ENCODE measurements around the gene HSPA9.

The HSPA9 gene

DNA sequence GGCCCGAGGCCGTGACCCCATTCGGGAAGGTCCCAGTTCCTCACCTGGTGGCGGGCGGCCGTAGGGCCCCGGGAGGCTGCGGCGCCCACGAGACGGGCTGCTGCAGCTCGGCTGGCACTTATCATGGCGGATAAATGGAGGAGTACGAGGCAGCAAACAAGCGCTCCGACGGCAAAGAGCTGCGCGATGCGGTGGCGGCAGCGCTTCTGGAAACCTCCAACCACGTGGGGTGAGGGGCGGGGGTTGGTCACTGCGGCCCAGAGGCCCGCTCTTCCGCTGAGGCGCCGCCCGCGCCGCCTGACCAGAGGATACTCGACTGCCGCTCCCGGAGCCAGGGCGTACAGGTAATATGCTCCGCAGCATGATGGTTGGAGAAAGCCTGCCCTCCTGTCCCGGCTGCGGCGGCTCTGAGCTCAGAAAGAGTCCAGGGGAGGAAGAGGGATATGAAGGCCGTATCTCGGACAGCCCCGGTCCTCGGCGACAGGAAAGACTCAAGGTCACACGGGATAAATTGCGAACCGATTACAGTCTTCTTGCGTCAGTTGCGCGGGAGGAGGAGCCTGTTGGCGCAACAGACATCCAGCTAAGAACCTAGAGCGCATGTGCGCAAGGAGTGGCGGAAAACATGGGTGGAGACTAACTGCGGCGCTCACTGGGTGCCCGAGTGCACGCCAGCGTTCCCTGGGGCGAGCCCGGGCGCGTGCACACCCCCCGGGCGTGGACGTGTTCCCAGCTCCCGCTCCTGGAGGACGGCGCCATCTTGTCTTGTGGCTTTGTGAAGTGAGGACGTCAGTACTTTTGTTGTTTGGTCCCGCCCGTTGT lies at the start of gene HSPA9:
HSPA9 (minus strand) TSS at position 208 of the 822 bp plus-strand sequence; CDS start at position 125, 83 bp downstream.
- DNase-seq: peak; percentile 96

DNA sequence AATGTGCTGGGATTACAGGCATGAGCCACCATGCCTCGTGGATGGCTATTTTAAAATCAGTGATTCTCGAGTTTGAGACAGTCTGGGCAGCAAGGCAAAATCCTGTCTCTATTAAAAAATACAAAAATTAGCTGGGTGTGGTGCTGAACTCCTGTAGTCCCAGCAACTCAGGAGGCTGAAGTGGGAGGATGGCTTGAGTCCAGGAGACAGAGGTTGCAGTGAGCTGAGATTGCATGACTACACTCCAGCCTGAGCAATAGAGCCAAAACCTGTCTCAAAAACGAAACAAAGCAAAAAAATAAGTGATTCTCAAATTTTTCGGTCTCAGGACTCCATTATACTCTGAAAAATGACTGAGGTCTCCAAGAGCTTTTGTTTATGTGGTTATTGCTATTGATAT lies 47.9 kb upstream of the HSPA9 start:
- DNase-seq: no peak

DNA sequence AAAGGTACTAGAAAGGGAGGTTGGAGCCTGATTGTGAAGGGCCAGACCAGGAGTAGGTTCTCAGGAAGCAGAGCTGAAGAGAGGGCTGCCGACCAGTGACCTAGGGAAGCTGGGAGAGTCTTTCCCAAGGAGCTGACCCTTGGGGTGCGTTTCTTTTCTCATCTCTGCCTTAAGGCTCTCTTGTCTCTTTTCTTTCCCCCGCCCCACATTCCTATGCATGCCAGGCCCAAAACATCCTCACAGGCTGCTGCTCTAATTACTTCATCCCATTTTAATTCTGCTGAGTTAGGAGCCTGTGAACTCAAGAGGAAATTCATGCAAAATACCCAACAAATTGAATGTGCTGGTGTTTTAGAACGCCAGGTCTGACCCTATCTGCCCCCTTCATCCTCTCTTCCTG lies 46.9 kb upstream of the HSPA9 start:
- no peak for DNase-seq

DNA sequence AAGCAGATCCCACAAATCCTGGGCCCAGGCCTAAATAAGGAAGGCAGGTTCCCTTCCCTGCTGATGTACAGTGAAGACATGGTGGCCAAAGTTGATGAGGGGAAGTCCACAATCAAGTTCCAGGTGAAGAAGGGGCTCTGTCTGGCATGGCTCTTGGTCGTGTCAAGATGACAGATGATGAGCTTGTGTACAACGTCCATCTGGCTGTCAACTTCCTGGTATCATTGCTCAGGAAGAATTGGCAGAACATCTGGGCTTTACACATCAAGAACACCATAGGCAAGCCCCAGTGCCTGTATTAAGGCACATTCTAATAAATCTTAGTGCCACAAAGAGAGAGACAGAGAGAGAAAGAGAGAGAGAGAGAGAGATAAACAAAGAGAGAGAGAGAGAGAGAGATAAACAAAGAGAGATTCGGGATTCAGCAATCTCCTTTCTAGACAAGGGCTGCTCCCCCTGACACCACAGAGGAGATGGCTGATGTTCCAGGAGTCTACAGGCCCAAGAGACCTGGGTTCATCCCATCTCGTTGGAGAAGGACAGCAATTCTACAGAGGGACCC lies 45.5 kb upstream of the HSPA9 start:
- DNase-seq: no peak

DNA sequence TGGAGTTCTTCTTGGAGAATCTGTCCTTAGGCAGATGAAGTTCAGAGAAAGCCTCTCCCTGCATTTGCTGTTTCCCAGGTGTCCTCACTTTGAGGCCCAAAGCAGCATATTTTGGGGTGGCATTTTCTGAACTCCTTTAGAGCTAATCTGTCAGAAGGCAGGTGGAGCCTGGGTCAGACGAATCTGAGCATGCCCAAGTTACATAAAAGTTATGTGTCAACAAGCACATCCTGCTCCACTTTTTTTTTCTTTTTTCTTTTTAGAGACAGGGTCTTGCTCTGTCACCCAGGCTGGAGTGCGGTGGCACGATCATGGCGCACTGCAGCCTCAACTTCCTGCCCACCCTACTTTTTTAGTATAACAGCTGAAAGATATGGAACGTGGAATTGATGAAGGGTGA lies 41.3 kb upstream of the HSPA9 start:
- DNase-seq: no peak

DNA sequence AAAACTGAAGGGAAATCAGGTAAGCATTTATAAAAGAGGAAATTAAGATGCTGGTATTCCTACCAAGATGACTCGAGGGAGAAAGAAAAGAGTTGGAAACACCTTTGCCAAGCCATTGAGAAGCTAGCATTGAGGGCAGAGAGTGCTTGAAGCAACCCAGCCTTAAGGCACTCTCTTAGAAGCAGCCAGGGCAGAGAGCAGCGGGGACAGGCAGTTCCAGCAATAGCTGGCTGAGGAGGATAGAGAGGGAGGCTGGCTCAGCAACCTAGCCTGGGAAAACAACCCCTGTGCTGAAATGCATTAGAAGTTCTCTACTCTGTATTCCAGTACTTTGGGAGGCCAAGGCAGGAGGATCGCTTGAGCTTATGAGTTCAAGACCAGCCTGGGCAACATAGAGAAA lies 40.3 kb upstream of the HSPA9 start:
- DNase-seq: no peak

DNA sequence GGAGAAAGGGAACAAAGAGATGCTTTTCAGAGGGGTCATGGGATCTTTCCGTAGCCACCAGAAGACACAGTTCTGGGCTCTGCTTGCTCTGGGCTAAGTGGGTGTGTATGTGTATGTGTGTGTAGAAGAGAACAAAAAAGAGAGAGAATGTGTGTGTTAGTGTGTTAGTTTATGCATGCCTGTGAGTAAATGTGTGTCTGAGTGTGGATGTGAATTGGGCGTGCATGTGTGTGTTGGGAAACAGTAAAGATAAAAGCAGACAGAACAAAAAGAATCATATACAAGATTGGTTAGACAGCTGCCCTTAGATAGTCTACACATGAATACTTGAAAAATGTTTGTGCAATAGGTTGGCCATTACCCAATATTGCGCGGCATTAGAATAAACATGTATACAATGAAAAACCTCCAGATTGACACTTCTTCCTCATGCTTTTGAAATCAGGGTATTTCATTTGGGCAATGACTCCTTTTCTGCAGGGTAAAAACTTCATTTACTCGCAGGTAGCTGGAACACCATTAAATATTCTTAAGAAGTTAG lies 36.5 kb upstream of the HSPA9 start:
- no peak for DNase-seq

DNA sequence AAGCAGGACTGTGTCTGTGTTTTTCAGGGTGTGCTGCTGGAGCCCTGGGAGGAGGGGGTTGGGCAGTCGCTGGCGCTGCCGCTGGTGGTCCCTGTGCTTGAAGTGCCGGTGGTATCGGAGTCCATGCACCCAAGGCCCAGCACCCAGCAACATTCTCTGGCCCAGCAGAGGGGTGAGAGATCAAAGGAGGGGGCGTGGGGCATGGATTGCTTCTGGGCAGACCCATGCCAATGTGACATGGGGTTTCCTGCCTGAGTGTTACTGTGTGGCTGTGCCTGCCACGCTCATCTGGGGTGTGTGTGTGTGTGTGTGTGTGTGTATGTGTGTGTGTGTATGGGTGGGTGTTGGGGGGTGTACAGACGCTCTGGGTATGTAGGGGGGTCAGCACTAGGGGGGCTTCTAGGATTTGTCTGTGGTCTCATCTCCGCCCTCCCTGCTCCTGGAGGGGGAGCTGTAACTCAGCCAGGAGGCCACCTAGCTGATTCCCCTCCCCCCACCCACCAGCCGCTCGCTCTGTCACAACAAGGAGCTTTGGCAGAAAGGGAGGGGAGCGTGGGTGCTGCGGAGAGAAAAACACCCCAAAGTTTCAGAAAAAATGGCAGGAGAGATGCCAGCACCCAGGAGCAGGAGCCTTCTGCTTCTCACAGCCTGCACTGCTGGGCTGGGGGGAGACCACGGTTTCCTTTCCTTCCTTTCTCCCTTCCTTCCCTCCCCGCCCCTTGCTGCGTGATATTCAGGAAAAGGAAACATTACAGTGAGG lies 35.9 kb upstream of the HSPA9 start:
- no peak for DNase-seq

DNA sequence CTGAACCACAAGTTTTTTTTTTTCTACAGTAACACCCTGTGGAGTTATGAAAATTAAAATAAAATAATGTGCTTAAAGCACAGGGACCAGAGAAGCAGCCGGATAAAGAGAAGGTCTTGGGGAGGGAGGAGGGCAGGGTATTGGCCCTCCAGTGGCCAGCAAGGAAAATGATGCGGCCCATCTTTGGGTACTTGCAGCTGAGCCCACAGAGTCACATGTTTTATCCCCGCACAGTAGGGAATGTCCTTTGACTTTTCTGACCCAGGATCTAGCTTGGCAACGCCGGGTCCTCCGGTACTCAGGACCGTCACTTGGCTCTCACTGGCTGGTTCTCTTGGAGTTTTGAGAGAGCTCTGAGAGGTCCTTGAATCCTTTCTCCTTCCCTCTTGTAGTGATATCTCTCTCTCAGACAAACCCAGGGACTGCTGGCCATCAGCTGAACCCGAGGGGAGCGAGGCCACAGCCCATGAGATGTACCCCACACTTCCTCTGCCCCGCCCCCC lies 35.3 kb upstream of the HSPA9 start:
- DNase-seq: peak; percentile 29

DNA sequence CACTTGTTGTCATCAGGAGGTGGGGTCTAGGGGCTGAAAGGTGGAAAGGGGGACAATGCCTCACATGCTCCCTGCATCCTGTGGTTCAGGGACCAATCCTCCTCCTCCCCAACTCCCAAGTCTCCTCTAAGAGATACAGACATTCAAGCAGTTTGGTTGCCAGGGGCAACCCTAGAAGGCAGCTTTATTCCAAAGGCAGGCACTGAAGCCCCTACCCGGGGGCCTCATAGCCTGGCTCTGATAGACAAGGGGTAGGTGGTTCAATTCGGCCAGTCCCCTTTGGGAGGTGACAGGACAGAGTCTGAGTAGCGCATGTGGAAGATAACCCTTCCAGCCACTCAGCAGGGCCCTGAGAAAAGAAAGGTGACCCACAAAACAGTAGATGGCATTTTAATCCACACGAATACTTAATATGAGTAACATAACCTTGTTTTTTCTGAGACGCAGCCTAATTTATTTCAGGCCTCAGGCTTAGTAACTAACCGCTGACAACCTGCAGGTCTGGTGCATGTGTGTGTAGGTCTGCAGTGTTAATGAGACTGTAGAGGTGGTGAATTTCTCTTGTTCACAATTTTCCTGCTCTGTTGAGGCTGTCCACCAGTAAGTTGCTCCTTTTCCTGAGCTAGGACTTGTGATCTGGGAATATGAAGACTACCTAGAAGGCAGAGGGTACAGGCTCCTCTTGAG lies 31.3 kb upstream of the HSPA9 start:
- no peak for DNase-seq

DNA sequence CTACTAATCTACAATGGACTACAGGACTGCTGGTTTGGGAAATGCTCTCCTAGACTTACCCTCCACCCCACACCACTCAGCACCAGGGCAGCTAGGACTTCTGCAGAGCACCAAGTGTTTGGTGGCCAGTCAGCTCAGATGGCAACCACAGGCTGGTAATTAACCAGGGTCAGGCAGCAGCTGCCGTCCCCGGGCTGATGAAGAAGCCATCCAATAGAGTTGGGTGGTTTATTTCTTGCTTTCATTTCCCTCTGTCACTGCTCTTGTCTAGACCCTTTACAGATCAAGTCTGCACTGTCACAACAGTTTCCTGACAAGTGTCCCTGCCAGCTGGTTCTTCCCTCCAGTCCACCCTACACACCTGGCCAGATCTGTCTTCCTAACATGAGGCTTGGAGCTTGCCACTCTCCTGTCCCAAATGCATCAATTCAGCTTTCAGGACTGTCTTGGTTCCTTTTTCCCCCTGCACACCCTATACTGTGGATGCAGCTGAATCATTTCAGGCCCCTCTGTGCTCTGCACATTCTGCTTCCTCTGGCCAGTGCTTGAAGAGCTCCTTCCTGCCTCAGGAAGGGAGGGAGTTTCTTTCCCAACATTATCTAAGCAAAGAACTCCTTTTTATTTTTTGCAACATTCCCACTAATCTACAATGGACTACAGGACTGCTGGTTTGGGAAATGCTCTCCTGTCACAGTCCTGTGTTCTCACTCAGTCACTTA lies 30.2 kb upstream of the HSPA9 start:
- no peak for DNase-seq

DNA sequence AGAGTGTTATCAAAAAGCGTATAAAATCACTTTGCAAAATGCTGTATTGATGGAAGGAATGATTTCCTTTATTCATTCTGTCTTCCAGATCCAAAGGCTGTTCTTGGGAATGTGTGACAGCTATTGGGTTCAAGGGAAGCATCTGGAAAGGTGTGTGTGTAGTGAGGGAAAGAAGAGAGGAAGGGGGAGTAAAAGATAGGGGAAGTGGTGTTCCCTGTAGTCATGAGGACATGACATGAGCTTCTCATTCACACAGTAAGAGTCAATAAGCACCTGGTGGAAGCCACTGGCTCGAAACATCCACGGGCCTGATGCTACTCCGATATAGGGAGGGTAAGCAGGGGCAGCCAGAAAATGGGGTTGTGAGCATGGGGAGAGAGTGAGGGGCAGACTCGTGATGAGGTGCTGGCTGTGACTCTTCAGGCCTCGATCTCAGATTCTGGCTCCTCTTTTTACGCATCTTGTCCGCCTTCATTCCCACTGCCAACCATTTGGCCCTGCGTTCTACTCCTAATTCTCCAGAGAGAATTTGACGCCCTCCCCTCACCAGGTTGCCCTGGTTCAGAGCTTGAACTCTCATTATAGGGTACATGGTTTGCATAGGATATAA lies 29.1 kb upstream of the HSPA9 start:
- no peak for DNase-seq

DNA sequence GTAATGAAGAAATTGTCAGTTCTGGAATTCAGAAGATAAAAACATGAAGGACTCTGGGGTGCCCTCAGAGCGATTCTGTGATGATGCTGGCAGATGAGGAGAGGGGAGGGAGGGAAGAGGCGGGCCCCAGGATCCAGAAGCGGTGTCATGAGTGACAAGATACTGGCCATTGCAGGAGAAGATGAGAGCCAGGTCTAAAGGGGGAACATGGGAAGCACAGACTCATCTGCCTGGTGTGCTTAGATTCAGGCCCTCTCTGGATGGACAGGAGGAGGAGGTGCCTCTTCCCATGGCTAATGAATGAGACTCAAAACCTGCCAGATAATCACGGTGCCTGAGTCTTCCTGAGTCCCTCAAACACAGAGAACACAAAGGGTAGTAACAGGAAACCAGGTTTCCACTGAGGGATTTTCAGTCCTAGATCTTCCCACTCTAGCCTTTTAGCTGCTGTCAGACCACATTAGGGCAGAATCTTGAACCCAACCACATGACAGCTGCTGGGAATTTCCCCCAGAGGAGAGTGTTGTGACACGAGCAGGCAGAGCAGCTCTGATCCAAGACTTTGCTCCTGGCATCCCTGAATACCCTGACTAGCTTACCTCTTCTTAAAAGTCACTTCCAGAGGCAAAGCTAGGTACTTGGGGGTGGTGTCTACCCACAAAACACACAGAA lies 28.2 kb upstream of the HSPA9 start:
- DNase-seq: no peak

DNA sequence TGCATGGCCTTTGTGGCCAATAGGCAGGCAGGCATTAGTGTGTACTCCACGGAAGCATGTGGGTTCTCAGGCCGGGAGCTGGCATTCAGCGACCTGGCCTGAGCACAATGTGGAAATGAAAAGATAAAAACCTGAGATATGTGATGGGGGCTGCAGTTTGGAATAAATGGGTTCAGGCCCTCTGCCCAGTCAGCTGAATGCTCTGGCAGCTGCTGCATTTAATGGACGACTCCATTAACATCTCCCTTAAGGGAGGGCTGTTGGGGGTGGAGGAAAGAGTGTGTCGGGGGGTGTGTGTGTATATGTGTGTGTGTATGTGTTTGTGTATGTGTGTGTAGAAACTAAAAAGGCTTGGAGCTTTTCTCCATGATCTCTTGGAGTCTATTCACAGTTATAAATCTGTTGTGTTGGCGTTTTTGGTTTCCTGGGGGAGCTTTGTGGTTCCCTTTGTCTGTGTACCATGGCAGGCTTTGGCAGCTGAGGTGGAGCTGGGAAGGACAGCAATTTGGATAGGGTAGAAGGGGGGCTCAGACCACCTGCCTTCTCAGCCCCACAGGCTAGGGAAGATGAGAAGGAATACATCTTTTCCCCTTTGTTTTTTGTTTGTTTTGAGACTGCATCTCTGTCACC lies 27.3 kb upstream of the HSPA9 start:
- DNase-seq: no peak

DNA sequence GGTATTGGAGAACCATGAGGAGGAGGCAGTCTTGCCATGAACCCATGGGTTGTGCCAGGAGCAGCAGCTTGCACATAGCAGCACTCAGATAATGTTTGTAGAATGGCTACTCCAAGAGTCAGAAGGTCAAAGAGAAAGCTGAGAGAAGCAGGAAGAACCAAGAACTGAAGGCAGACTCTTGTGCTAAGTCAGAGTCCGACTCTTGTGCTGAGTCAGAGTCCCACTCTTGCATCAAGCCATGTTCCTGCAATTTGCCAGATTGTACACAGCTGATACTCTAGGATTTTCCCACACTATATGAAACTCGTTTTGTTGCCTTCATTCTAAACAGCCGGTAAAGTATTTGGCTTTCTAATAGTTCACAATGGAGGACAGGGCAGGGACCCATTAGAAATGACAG lies 26.2 kb upstream of the HSPA9 start:
- no peak for DNase-seq

DNA sequence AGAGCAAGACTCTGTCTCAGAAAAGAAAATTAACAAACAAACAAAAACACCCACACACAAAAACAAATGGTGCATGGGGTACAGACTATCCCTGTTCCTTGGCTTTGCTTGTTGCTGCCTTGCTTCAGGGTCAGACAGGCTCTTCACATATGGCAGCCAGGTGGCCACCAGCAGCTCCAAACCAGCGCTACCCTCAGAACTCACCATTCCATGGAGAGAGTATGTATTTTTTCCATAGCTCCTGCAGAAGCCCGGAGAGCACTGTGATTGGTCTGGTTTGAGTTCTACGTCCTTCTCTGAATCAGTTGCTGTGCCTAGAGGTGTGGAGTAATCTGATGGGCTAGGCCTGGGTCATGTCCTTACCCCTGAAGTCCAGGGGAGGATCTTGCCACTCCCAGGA lies 25.2 kb upstream of the HSPA9 start:
- no peak for DNase-seq

DNA sequence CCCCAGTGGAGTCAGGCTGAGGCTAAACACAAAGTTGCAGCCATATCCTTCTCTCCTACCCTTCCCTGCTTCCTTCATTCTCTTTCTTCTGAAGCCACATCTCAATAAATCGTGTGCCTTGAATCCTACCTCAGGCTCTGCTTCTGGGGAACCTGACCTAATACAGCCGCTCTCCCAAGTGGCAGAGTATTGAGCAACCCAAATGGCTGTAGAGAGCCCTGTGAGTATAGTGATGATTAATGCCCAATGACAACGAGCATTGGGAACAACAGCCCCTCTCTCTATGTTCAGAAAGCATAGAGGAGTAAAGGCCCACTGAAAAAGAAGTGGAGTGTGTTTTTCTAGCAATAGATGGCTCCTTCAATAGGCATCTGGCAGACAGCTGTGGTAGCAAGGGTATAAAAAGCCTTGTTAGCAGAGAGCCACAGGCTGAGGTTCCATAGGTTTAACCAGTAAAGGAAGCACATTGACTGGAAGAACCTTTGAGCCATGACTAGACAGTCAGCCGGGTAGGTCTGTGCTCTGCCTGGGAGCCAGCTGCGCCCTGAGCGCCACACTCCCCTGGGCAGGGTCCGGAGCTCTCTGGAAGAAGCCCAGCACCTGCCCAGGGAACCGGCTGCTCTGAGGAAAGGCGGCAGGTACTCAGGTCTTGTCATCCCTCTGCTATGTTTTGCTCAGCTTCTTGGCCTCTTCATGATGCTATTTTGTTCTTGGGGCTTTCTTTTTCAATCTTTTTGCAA lies 22.6 kb upstream of the HSPA9 start:
- DNase-seq: no peak

DNA sequence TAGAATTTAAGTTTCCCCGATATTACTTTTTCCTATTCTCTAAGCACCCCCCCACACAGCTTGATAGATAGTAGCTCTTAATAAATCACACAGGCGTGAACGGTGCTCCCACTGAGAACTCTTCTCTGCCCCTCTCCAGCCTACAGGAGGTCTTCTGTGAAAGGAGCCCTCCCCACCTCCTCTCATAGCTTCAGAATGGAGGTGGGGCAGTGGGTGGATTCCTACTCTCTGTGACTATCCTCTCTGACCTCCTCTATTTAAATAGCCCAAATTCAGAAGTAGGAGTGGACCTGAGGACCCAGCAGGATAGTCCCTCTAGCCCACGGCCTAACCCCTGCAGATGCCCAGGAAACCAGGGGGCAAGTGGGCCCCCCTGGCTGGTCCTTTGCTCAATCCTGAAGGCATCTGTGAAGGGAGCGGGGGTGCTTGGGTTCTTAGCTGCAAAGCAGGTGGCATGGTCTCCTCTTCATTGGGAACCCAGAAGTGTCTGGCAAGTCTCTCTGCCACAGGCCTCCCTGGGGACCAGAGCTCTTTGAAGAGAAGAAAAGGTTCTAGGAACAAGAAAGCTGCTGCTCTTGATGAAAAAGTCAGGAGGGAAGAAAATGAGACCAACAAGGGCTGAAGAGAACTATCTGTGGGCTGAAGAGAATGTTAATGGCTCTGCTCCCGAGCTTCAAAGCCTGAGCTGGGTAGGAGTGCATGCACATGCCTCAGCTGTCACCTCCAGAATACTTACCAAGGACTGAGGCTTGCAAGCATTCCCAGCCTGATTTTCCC lies 21.1 kb upstream of the HSPA9 start:
- DNase-seq: no peak

DNA sequence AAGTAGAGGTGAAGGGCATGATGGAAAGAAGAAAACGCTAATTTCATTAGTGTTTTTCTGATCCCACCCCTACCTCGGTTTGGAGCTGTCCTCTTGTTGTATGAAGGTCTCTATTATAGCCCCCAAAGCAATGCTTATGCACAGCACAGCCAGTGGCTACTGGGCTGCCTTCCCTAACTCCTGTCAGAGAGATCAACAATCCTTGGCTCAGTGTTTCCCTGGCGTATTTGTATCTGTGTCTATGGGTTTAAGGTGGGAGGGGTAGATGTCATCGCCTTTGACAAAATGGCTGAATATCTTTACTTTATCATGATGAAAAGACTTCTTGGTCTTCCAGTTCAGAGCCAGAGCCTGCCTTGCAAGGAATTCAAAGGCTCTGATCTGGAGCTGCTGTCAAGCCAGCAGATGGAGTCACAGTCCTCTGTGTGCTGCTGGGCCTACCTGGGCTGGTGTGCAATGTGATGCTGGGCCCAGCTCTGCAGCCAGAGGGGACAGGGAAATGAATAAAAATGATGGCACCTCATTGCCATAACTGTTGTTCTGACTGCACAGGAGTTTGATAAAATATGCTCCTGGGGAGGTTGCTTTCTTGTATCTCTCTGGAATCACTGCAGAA lies 20.1 kb upstream of the HSPA9 start:
- DNase-seq: peak; percentile 3

Measured in DMS79 treated with DMSO at 0.1 percent for 48 hours (cell line).